PC-3 (cell line): Measurements from ENCODE around the gene UBR4. TPM values are rescaled to one million over a fixed set of nuclear protein-coding genes. Genes with fewer than 3 reads are reported as not detected.

Experiments
- ATAC-seq: fragments of 200-7000 bp; cut with Tn5 transposase; 2 replicates; pipeline ENCODE4 v1.9.1; 2020; ENCODE audit warnings: mild to moderate bottlenecking, moderate library complexity
- BruUV-seq: library from RNA; stranded (reverse); fragments of 400-500 nt; replicated peaks from 2 replicates; lab custom pipeline; 2021; lab: Mats Ljungman, UMichigan
- CTCF ChIA-PET: fragments of 300-600 bp; sonication (Branson Sonifier 250); formaldehyde crosslinking; loops from one replicate; lab custom pipeline; 2022; ENCODE audit warnings: antibody characterized with exemption; lab: Charles Lee
- POLR2A ChIA-PET: fragments of 300-600 bp; sonication (Branson Sonifier 250); formaldehyde crosslinking; loops from one replicate; lab custom pipeline; 2022; ENCODE audit warnings: antibody characterized with exemption; ENCODE audit not compliant: unreplicated experiment; lab: Charles Lee
- DNase-seq: peaks from one replicate; pipeline ENCODE4 v3.0.0-alpha.2; 2015
- H2AFZ ChIP-seq: fragments of 300-600 bp; sonication (generic); 2 replicates; pipeline ENCODE4 v1.6.0; 2016; ENCODE audit warnings: antibody characterized with exemption, low read length
- H3F3A ChIP-seq: fragments of 300-600 bp; sonication (generic); one replicate; pipeline ENCODE4 v1.6.0; 2017; ENCODE audit warnings: antibody characterized with exemption, low read length, control low read depth, mild to moderate bottlenecking; ENCODE audit not compliant: unreplicated experiment
- H3K27ac ChIP-seq: fragments of 300-600 bp; sonication (generic); 2 replicates; pipeline ENCODE4 v1.5.1; 2016; ENCODE audit warnings: mild to moderate bottlenecking, low read length
- H3K27me3 ChIP-seq: fragments of 300-600 bp; sonication (generic); 2 replicates; pipeline ENCODE4 v1.6.1; 2016; ENCODE audit warnings: low read length, mixed read lengths
- H3K36me3 ChIP-seq: fragments of 300-600 bp; sonication (generic); 2 replicates; pipeline ENCODE4 v1.6.1; 2016; ENCODE audit warnings: low read depth, mixed run types, low read length, mixed read lengths
- H3K4me1 ChIP-seq: fragments of 300-600 bp; sonication (generic); 2 replicates; pipeline ENCODE4 v1.5.1; 2016; ENCODE audit warnings: low read length; ENCODE audit not compliant: insufficient read depth
- H3K4me2 ChIP-seq: fragments of 300-600 bp; sonication (generic); 2 replicates; pipeline ENCODE4 v1.6.0; 2016; ENCODE audit warnings: low read length
- H3K4me3 ChIP-seq: fragments of 300-600 bp; sonication (generic); 2 replicates; pipeline ENCODE4 v1.5.1; 2016; ENCODE audit warnings: mild to moderate bottlenecking, low read length, mixed read lengths
- H3K79me2 ChIP-seq: fragments of 300-600 bp; sonication (generic); 2 replicates; pipeline ENCODE4 v1.6.1; 2017; ENCODE audit warnings: low read length, mixed read lengths
- H3K9ac ChIP-seq: fragments of 300-600 bp; sonication (generic); 2 replicates; pipeline ENCODE4 v1.6.0; 2016; ENCODE audit warnings: mild to moderate bottlenecking, low read length
- H3K9me2 ChIP-seq: fragments of 300-600 bp; sonication (generic); replicated peaks from 2 replicates; pipeline ENCODE4 v1.6.1; 2016; ENCODE audit warnings: mixed run types, low read length, mixed read lengths
- H3K9me3 ChIP-seq: fragments of 300-600 bp; sonication (generic); 2 replicates; pipeline ENCODE4 v1.6.1; 2016; ENCODE audit warnings: low read length, mixed read lengths
- H4K20me1 ChIP-seq: fragments of 300-600 bp; sonication (generic); 2 replicates; pipeline ENCODE4 v1.6.1; 2016; ENCODE audit warnings: low read length, mixed read lengths
- CTCF ChIP-seq: fragments of 300-600 bp; sonication (generic); conservative IDR thresholded peaks from 2 replicates; pipeline ENCODE4 v1.5.1; 2017; ENCODE audit warnings: antibody characterized with exemption, low read depth, mild to moderate bottlenecking, low read length
- EZH2 ChIP-seq: fragments of 300-600 bp; sonication (generic); IDR thresholded peaks from one replicate; pipeline ENCODE4 v1.6.1; 2017; ENCODE audit warnings: antibody characterized with exemption, mild to moderate bottlenecking, low read length; ENCODE audit not compliant: unreplicated experiment
- EZH2phosphoT487 ChIP-seq: fragments of 300-600 bp; sonication (generic); IDR thresholded peaks from 2 replicates; pipeline ENCODE4 v1.6.1; 2018; ENCODE audit warnings: mild to moderate bottlenecking, antibody characterized with exemption, low read length, borderline replicate concordance
- intact Hi-C: fragments of 100-400 bp; cut with micrococcal nuclease; formaldehyde crosslinking; loops from 2 replicates; pipeline ENCODE4 v1.9.0; 2023
- total RNA-seq: library from RNA; depleted of rRNA; stranded (reverse); fragments of >200 nt; gene quantifications from 2 replicates; pipeline ENCODE4 v1.2.3, GENCODE V29; 2014

The UBR4 gene
- total RNA-seq, 1 experiment from 2014 or later = 141 TPM

GRCh38 chr1:19091196-19091953 lies 118.7 kb downstream of the UBR4 start:
- TF ChIP-seq EZH2phosphoT487 = no peak
- TF ChIP-seq CTCF = no peak
- TF ChIP-seq EZH2 = no peak
- no peaks in the 10 kb centered on the region for H3K9me2 ChIP-seq
- H3K4me1 ChIP-seq = no peaks in the 10 kb centered on the region; the same call in 1 of the 2 replicates
- DNase-seq = no peak
- H4K20me1 ChIP-seq = no peaks in the 10 kb centered on the region
- H3K4me3 ChIP-seq = no peak overlapping the region
- POLR2A ChIA-PET = no interaction called here
- CTCF ChIA-PET = no interaction called here
- no peaks in the 10 kb centered on the region for H3K9me3 ChIP-seq
- H2AFZ ChIP-seq = no peak overlapping the region
- H3F3A ChIP-seq = no peaks in the 10 kb centered on the region
- no peaks in the 10 kb centered on the region for H3K79me2 ChIP-seq
- H3K27ac ChIP-seq = no peak overlapping the region
- intact Hi-C loops = no loop called here
- no peak overlapping the region for H3K9ac ChIP-seq
- no peak for ATAC-seq
- BruUV-seq = no TSS peak
- no peaks in the 10 kb centered on the region for H3K27me3 ChIP-seq
- H3K36me3 ChIP-seq = peaks cover 75% of the 10 kb centered on the region
- H3K4me2 ChIP-seq = no peak overlapping the region

GRCh38 chr1:19089524-19089923 lies 120.5 kb downstream of the UBR4 start:
- Histone ChIP-seq H3K27me3 (no peaks in the 10 kb centered on the region), H3K9me2 (no peaks in the 10 kb centered on the region), H3K4me1 (no peaks in the 10 kb centered on the region; the same call in 1 of the 2 replicates), H4K20me1 (no peaks in the 10 kb centered on the region), H2AFZ (no peak overlapping the region), H3K79me2 (no peaks in the 10 kb centered on the region), H3K36me3 (peaks cover 62% of the 10 kb centered on the region), H3K4me2 (no peak overlapping the region), H3K9ac (no peak overlapping the region), H3K4me3 (no peak overlapping the region), H3F3A (no peaks in the 10 kb centered on the region), H3K9me3 (no peaks in the 10 kb centered on the region), H3K27ac (no peak overlapping the region)
- no peak for ATAC-seq
- ChIA-PET POLR2A (no interaction called here), CTCF (no interaction called here)
- no TSS peak for BruUV-seq
- TF ChIP-seq EZH2 = no peak
- no peak for TF ChIP-seq EZH2phosphoT487
- TF ChIP-seq CTCF = no peak
- intact Hi-C loops = no loop called here
- no peak for DNase-seq
